ENCODE data around the gene DNAJC5.

- TF ChIP-seq, protein P1, sequence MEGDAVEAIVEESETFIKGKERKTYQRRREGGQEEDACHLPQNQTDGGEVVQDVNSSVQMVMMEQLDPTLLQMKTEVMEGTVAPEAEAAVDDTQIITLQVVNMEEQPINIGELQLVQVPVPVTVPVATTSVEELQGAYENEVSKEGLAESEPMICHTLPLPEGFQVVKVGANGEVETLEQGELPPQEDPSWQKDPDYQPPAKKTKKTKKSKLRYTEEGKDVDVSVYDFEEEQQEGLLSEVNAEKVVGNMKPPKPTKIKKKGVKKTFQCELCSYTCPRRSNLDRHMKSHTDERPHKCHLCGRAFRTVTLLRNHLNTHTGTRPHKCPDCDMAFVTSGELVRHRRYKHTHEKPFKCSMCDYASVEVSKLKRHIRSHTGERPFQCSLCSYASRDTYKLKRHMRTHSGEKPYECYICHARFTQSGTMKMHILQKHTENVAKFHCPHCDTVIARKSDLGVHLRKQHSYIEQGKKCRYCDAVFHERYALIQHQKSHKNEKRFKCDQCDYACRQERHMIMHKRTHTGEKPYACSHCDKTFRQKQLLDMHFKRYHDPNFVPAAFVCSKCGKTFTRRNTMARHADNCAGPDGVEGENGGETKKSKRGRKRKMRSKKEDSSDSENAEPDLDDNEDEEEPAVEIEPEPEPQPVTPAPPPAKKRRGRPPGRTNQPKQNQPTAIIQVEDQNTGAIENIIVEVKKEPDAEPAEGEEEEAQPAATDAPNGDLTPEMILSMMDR (IDR thresholded peaks at IDR 0.05; ENCODE audit: insufficient read depth, low read length): no peak
- TF ChIP-seq, protein P2, sequence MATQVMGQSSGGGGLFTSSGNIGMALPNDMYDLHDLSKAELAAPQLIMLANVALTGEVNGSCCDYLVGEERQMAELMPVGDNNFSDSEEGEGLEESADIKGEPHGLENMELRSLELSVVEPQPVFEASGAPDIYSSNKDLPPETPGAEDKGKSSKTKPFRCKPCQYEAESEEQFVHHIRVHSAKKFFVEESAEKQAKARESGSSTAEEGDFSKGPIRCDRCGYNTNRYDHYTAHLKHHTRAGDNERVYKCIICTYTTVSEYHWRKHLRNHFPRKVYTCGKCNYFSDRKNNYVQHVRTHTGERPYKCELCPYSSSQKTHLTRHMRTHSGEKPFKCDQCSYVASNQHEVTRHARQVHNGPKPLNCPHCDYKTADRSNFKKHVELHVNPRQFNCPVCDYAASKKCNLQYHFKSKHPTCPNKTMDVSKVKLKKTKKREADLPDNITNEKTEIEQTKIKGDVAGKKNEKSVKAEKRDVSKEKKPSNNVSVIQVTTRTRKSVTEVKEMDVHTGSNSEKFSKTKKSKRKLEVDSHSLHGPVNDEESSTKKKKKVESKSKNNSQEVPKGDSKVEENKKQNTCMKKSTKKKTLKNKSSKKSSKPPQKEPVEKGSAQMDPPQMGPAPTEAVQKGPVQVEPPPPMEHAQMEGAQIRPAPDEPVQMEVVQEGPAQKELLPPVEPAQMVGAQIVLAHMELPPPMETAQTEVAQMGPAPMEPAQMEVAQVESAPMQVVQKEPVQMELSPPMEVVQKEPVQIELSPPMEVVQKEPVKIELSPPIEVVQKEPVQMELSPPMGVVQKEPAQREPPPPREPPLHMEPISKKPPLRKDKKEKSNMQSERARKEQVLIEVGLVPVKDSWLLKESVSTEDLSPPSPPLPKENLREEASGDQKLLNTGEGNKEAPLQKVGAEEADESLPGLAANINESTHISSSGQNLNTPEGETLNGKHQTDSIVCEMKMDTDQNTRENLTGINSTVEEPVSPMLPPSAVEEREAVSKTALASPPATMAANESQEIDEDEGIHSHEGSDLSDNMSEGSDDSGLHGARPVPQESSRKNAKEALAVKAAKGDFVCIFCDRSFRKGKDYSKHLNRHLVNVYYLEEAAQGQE (IDR thresholded peaks at IDR 0.05; ENCODE audit: insufficient replicate concordance, low read depth): no peak
- TF ChIP-seq POLR2AphosphoS5 (IDR thresholded peaks at IDR 0.05; ENCODE audit: low read depth): no peak
Measured at GRCh38 chr20:63856098-63856511, 38.8 kb upstream of the DNAJC5 start.
